GM21381 (cell line): ENCODE measurements around the gene CACNA1S.

ENCODE experiments used
- ATAC-seq: cut with Tn5 transposase; IDR thresholded peaks from one replicate; pipeline ENCODE4 v1.9.1; 2021; ENCODE audit warnings: mild to moderate bottlenecking, moderate library complexity; ENCODE audit not compliant: unreplicated experiment

CACNA1S gene

DNA sequence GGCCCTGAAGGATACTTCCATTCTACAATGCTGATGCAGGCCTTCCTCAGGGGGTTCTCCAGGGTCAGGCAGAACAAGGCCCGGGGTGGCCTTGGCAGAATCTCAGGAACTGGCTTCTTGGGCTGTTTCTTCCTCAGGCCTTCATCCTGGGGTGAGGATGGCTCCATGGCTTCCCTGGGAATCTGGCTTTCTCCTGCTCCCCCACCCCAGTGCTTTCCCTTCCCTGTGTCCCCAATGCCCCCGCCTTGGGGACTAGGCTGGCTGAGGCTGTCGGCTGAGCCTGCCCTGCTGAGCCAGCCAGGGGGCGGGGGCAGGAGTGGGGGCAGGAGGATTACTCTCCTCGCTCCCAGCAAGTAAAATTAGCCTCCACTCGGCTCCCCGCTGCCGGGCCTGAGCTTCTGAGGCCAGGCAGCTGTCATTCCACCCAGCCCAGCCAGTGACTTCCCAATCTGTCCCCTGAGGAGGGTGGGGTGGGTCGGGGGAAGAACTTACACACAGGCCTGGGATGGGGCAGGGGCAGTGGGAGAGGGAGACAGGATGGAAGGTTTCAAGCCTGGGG, at the start of gene CACNA1S:
Gene CACNA1S (minus strand): TSS at position 254 of the 559 bp plus-strand sequence. CDS start 87 bp downstream, at position 167.
- ATAC-seq, result no peak

DNA sequence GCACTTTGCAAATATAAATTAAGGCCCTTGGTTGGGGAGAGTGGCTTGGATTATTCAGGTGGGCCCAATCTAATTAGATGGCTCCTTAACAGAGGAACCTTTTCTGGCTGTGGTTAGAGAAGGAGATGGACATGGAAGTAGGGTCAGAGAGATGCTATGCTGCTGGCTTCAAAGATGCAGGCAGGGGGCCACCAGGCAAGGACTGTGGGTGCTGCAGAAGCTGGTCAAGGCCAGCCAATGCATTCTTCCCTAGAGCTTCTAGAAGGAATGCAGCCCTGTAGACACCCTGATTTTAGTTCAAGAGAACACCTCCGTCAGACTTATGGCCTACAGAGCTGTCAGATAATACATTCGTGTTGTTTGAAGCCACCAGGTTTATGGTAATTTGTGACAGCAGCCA, 45.7 kb upstream of the CACNA1S start:
- no peak for ATAC-seq

DNA sequence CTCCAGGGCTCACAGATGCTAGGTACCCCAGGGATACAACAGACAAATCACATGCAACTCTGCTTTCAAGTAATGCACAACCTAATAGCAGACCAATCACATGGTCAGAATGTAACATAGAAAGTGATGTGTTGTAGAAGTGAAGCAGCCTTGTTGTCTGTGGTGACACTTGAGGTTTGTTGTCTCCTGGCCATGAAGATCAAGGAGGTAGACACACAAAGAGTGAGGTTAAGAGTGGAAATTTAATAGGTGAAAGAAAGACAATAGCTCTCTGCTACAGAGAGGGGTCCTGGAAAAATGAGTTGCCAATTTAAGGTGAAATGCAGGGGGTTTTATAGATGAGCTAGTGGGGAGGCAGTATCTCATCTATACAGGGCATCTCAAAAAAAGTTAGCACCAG, 44.6 kb upstream of the CACNA1S start:
- ATAC-seq, result no peak

DNA sequence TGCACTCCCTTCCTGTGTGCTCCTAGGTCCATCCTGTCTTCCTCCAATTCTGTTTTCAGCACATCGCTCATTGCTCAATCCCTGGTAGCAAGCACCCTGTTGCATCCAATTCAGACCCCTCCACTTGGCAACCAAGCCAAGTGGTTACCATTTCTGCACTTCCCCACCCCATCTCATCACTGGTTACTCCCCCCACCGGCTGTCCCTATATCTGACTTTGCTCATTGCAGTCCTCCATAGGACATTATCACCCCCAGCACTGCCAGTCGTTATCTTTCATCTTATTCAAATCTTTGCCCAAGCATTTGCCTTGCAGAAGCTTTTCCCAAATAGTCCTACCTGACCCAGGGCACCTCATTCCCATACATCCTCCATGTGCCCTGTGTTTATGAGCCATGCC, 44.1 kb upstream of the CACNA1S start:
- ATAC-seq, result no peak

DNA sequence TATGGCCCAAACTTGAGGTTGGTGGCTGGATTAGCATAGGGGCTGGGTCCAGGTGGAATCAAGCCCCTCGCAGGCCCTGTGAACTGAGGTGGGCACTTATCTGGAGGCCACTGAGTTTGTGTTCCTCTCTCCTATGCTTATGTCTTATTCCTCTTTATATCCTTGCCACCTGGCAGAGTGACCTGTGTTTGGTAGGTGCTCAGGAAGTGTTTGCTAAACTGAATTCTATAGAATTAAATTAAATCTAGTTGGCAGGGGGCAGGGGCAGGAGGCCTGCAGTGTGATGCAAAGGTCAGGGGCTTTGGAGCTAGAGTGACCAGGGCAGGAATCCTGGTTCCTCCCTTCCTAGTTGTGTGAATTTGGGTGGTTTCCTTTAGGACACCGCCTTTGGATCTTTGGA, 43.1 kb upstream of the CACNA1S start:
- ATAC-seq, result no peak

DNA sequence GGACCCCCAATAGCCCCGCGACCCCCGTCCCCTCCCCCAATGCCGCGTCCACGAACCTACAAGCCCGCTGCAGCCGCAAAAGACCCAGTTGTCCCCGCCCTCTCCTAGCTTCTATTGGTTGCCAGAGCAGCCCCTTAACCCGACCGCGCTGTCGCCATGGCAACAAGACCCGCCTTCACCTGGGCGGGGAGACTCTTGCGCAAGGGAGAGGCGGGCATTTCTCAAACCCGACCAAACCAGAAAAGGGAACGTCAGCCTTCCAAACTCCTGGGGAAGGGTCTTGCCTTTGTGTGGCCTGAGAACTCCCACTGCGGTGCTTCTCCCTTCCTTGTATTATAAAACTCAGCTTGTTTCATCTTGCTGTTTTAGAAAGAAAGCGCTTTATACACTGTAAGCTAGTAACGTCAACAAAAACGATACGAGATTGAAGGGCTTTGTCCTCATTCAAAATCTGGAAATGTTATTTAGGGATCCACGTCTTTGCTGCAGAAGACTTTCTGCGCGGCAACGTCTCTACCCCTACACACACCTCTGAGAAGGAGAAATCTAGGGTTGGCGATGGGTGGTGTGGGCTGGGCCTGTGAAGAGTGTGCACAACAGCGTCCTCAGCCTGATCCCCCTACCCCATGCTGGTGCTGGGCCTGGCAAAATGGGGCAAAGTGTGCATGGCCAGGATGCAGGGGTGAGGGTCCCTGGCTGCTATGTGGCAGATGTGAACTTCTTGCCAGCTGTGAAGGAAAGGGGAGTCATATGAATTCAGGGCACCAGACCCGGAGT, 42.4 kb upstream of the CACNA1S start, which contains the start of gene TMEM9:
Gene TMEM9 (minus strand): TSS at position 86 of the 777 bp plus-strand sequence. CDS start 551 bp downstream, outside the sequence.
- peak; percentile 98 for ATAC-seq

- peak; percentile 64 for ATAC-seq
Observed at GRCh38 chr1:201153474-201154388, 41.5 kb upstream of the CACNA1S start.

DNA sequence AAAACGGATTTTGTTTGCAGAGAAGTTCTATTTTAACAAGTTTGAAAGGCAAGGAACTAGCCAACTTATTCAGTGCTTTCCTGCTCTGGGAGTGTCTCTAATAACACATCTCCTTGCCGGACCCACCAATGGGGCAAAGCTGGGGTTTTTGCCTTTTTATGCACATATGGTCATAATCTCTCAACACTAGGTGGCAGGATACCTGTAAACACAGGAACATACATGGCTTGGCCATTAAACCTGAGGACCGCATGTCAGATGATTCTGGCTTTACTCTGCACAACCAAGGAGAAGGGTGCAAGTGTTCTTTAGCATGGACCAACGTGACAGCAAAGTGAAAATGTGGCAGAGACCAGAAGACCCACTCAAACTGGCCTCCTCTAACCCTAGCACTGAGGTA, 37.2 kb upstream of the CACNA1S start:
- no peak for ATAC-seq

DNA sequence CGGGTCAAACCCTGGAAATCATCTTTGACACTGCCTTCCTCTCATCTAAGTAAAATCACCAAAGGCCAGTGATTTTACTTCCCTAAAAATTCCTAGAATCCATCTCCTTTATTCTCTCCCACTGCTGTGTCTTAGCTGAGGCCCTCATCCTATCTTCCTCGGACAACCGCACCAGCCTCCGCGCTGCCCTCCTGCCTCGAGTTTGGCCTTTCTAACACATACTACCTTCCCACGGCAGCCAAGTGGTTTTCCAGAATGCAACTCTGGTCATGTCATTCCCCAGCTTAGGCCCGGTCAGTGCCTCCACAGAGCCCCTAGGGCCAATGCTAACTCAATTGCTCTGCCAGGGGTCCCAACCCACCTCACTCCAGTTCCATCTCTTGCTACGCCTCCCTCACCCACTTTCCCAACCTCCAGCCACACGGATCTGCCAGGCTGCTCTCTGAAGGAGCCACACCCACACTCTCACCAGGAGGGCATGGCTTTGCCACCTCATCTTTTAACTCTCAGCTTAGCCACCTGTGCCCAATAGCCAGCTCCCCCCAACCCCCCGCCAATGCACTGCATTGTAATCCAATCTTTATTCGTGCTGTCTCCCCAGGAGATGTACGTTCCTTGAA, 35.3 kb upstream of the CACNA1S start:
- no peak for ATAC-seq

GRCh38 chr1:201146626-201147390, 34.6 kb upstream of the CACNA1S start:
- ATAC-seq, result no peak

- ATAC-seq, result no peak
Observed at GRCh38 chr1:201145816-201146215, 33.6 kb upstream of the CACNA1S start.

DNA sequence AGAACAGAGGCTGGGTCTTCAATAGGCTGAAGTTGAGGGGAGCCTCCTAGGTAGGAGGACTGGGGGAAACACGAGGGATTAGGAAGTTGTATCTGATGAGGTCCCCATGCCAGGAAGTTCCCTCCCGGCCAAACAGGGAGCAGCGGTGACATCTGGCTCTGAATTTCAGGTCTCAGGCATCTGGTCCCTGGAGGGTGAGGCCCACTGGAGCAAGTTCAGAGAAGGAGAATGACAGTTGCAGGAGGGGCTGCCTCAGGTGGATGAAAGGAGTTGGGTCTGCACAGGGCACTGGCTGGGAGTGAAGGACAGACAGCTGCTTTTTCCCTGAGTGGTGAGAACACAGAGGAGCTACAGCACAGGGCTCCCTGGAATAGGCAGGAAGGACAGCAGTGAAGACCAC, 32.9 kb upstream of the CACNA1S start:
- ATAC-seq, result no peak

GRCh38 chr1:201144701-201145100, 32.5 kb upstream of the CACNA1S start:
- ATAC-seq, result no peak

- ATAC-seq, result no peak
Observed at GRCh38 chr1:201143726-201144635, 31.8 kb upstream of the CACNA1S start.

- no peak for ATAC-seq
Observed at GRCh38 chr1:201142849-201143725, 30.9 kb upstream of the CACNA1S start.

DNA sequence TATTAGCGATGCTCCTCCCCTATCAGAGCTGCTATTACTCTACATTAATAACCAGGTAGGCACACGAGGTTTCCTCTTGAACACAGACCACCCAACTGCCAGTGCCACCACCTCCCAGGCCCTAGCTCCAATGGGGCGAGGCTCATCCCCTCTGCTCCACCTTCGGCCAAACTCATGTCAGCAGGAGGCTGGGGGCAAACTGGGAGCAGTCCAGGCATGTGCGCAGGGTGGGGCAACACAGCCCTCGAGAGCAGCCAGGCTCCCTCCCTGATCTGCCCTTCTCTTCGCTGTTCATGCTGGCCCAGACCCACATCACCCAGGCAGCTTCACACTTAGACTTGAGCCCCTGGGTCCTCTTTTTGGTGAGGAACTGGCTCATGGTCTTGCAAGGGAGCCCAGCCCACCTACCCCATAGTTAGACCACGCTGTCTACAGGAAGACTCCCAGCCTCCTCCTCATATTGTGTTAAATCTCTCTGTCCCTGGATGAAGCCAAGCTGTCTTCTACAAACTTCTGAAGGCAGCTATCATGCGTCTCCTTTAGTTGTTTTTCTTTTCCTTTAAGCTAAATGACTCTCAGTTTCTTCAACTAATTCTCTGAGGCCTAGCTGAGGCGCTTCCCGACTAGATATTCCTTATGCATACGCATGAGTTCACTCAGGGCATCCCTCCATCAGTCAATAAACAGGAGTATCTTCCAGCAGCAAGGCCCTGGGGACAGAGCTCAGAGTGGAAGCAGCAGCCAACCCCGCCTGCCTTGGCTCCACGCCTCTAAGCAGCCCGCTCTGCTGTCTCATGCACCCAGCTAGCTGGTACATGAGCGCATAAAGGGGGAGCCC, 30.0 kb upstream of the CACNA1S start:
- no peak for ATAC-seq

DNA sequence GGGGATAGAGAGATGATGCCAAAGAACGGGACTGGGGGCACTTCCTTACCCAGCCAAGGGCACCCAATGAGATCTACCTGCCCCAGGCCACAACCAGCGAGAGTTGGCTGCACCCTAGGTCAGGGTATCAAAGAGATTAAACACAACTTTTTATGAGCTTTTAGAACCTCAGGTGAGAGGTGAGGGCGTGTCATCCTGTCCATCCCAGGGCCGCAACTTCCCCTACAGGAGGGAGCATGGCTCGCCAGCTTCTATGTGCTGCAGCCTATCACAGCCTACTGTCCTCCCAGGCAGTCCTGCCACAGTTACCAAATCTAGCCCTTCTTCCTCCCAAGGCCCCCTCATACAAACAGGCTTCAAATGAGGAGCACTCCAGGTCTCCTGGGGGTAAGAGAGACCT, 29.2 kb upstream of the CACNA1S start:
- ATAC-seq, result no peak

GRCh38 chr1:201140941-201141260, 28.7 kb upstream of the CACNA1S start:
- no peak for ATAC-seq
